ENCODE measurements around the gene TBRG1. TPM values are rescaled to one million over a fixed set of nuclear protein-coding genes. Genes with fewer than 3 reads are reported as not detected.

The TBRG1 gene
- total RNA-seq, 1 experiment from 2014 or later: 22.3 TPM

DNA sequence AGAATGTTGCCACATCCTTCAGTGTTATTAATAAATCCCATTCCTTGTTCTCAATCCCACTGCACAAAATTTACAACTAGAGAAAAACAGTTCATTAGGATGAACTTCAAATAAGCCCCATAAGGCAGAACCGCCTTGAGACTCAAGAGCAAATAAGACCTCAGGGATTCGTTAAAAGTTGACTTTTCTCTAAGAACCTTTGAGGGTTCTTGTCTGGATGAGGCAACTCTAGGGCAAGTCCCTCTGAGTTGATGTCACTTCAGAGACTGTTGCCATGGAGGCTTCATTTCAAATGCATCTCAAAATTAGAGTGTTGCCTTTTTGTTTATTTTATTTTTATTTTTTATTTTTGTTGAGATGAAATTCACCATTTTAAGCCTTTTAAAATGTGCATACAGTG lies 31.2 kb upstream of the TBRG1 start:
- POLR2A ChIA-PET (ENCODE audit: unreplicated experiment): no interaction called here
- H3K4me2 ChIP-seq: no peak overlapping the region
- TF ChIP-seq EZH2 (IDR thresholded peaks at IDR 0.05; ENCODE audit: low read depth): no peak
- TF ChIP-seq, protein P1, sequence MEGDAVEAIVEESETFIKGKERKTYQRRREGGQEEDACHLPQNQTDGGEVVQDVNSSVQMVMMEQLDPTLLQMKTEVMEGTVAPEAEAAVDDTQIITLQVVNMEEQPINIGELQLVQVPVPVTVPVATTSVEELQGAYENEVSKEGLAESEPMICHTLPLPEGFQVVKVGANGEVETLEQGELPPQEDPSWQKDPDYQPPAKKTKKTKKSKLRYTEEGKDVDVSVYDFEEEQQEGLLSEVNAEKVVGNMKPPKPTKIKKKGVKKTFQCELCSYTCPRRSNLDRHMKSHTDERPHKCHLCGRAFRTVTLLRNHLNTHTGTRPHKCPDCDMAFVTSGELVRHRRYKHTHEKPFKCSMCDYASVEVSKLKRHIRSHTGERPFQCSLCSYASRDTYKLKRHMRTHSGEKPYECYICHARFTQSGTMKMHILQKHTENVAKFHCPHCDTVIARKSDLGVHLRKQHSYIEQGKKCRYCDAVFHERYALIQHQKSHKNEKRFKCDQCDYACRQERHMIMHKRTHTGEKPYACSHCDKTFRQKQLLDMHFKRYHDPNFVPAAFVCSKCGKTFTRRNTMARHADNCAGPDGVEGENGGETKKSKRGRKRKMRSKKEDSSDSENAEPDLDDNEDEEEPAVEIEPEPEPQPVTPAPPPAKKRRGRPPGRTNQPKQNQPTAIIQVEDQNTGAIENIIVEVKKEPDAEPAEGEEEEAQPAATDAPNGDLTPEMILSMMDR (conservative IDR thresholded peaks at IDR 0.05): no peak
- CTCF ChIA-PET: no interaction called here
- peaks cover 47% of the 10 kb centered on the region for H3K27me3 ChIP-seq (ENCODE audit: insufficient read depth, low read depth)
- H3K79me2 ChIP-seq (ENCODE audit: low read depth): no peaks in the 10 kb centered on the region
- H3K27ac ChIP-seq: no peak overlapping the region
- H3F3A ChIP-seq (ENCODE audit: insufficient read depth, low read depth): no peaks in the 10 kb centered on the region
- no peaks in the 10 kb centered on the region for H3K9me2 ChIP-seq (ENCODE audit: insufficient read depth)
- no peak overlapping the region for H3K4me3 ChIP-seq
- no peaks in the 10 kb centered on the region for H3K9me3 ChIP-seq (ENCODE audit: insufficient read depth, low read depth)
- no peaks in the 10 kb centered on the region for H3K4me1 ChIP-seq (replicated peaks; ENCODE audit: insufficient read depth)
- H3K36me3 ChIP-seq (ENCODE audit: low read depth): no peaks in the 10 kb centered on the region
- H2AFZ ChIP-seq: no peak overlapping the region
- no peak for DNase-seq
- intact Hi-C loops (cut with micrococcal nuclease; ENCODE audit: unreplicated experiment): no loop called here
- no TSS peak for BruUV-seq (replicated peaks)
- no peaks in the 10 kb centered on the region for H4K20me1 ChIP-seq (ENCODE audit: insufficient read depth)

DNA sequence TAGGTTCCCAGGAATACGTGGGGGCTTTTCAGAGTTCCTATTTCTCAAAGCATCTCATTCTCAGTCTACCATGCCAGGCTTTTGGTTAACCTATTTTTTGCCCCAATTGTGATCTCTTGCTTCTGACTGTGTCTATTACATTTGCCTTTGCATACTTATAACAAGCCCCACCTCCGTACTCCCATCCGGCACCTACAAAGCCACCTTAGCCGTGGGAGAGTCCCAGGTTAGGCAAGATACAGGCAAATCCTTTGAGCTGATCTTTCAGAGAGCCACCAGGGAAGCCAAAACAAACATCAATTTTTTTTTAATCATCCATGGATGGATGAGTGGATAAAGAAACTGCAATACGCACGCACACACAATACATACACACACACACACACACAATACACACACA lies 30.0 kb upstream of the TBRG1 start:
- no peaks in the 10 kb centered on the region for H4K20me1 ChIP-seq (ENCODE audit: insufficient read depth)
- H3F3A ChIP-seq (ENCODE audit: insufficient read depth, low read depth): no peaks in the 10 kb centered on the region
- no TSS peak for BruUV-seq (replicated peaks)
- intact Hi-C loops (cut with micrococcal nuclease; ENCODE audit: unreplicated experiment): no loop called here
- H3K4me1 ChIP-seq (replicated peaks; ENCODE audit: insufficient read depth): no peaks in the 10 kb centered on the region
- no peaks in the 10 kb centered on the region for H3K9me3 ChIP-seq (ENCODE audit: insufficient read depth, low read depth)
- H3K36me3 ChIP-seq (ENCODE audit: low read depth): no peaks in the 10 kb centered on the region
- DNase-seq: no peak
- no peak overlapping the region for H3K27ac ChIP-seq
- TF ChIP-seq EZH2 (IDR thresholded peaks at IDR 0.05; ENCODE audit: low read depth): no peak
- TF ChIP-seq, protein P1 (conservative IDR thresholded peaks at IDR 0.05): no peak
- ChIA-PET CTCF (interaction anchor here (0.5 to 0.7 kb wide), 2 partner anchors 85 to 111 kb away, joined by 3 to 5 read pairs; no protein-coding TSS in a partner anchor), POLR2A (ENCODE audit: unreplicated experiment) (no interaction called here)
- no peak overlapping the region for H2AFZ ChIP-seq
- H3K4me2 ChIP-seq: no peak overlapping the region
- no peaks in the 10 kb centered on the region for H3K79me2 ChIP-seq (ENCODE audit: low read depth)
- peaks cover 49% of the 10 kb centered on the region for H3K27me3 ChIP-seq (ENCODE audit: insufficient read depth, low read depth)
- H3K9me2 ChIP-seq (ENCODE audit: insufficient read depth): no peaks in the 10 kb centered on the region
- H3K4me3 ChIP-seq: no peak overlapping the region

DNA sequence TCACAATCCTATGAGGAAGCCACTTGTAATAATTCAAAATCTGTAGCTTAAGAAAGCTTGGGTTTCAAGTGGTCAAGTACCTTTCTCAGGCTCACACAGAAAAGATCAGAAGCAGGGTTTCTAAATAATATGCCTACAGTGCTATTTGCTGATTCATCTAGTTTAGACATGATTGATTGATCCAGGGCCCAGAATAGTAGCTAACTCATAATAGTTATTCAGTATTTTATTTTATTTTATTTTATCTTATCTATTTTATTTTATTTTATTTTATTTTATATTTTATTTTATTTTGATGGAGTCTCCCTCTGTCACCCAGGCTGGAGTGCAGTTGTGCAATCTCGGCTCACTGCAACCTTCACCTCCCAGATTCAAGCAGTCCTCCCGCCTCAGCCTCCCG lies 27.4 kb upstream of the TBRG1 start:
- Histone ChIP-seq H3K9me3 (ENCODE audit: insufficient read depth, low read depth) (no peaks in the 10 kb centered on the region), H4K20me1 (ENCODE audit: insufficient read depth) (no peaks in the 10 kb centered on the region), H3K9me2 (ENCODE audit: insufficient read depth) (no peaks in the 10 kb centered on the region), H3K36me3 (ENCODE audit: low read depth) (no peaks in the 10 kb centered on the region), H3K4me2 (no peak overlapping the region), H3K4me3 (no peak overlapping the region), H3K79me2 (ENCODE audit: low read depth) (no peaks in the 10 kb centered on the region), H3K27ac (no peak overlapping the region), H2AFZ (no peak overlapping the region), H3F3A (ENCODE audit: insufficient read depth, low read depth) (no peaks in the 10 kb centered on the region), H3K27me3 (ENCODE audit: insufficient read depth, low read depth) (peaks cover 31% of the 10 kb centered on the region), H3K4me1 (replicated peaks; ENCODE audit: insufficient read depth) (no peaks in the 10 kb centered on the region)
- BruUV-seq (replicated peaks): no TSS peak
- no peak for TF ChIP-seq EZH2 (IDR thresholded peaks at IDR 0.05; ENCODE audit: low read depth)
- TF ChIP-seq, protein P1 (conservative IDR thresholded peaks at IDR 0.05): no peak
- no peak for DNase-seq
- intact Hi-C loops (cut with micrococcal nuclease; ENCODE audit: unreplicated experiment): no loop called here
- CTCF ChIA-PET: no interaction called here
- POLR2A ChIA-PET (ENCODE audit: unreplicated experiment): no interaction called here

Data from PC-9 (cell line).